HepG2 (cell line): Measurements from ENCODE around the gene AKR7A3. TPM values are rescaled to one million over a fixed set of nuclear protein-coding genes. Genes with fewer than 3 reads are reported as not detected.
A peak's percentile ranks its signal among the peaks of the same experiment; 100 is the strongest.

Source experiments
- CENPBD1 ChIP-seq: sonication (generic); formaldehyde crosslinking; IDR thresholded peaks from 2 replicates; pipeline ENCODE4 v1.8.0; 2022; ENCODE audit warnings: missing genetic modification reagents, low read depth, mild to moderate bottlenecking, borderline replicate concordance
- DMTF1 ChIP-seq: sonication (generic); formaldehyde crosslinking; IDR thresholded peaks from 2 replicates; pipeline ENCODE4 v1.4.0; 2020; ENCODE audit warnings: mild to moderate bottlenecking, missing genetic modification reagents
- ELF3 ChIP-seq: IDR thresholded peaks from 2 replicates; pipeline ENCODE4 v1.6.1; 2016; ENCODE audit warnings: missing genetic modification reagents, missing compliant biosample characterization
- FLYWCH1 ChIP-seq: sonication (generic); formaldehyde crosslinking; IDR thresholded peaks from 2 replicates; pipeline ENCODE4 v1.8.1; 2023; ENCODE audit warnings: mild to moderate bottlenecking, missing genetic modification reagents
- MAFK ChIP-seq, 2 experiments: IDR thresholded peaks in 1 of 2; conservative IDR thresholded peaks in 1 of 2; 2 replicates each; pipeline ENCODE4 v1.6.1; 2011; ENCODE audit warnings: improper control_type of control experiment in 2 of 2, low read length in 2 of 2
- MBNL3 ChIP-seq: fragments of 250-450 bp; sonication (Bioruptor Pico); conservative IDR thresholded peaks from 2 replicates; pipeline ENCODE4 v1.8.0; 2022; ENCODE audit warnings: mild to moderate bottlenecking, inconsistent platforms
- NONO ChIP-seq, 2 experiments: fragments of 450-650 bp in 1 of 2; sonication (generic) in 1 of 2; formaldehyde crosslinking in 1 of 2; IDR thresholded peaks in 1 of 2; conservative IDR thresholded peaks in 1 of 2; 2 replicates each; pipeline versions ENCODE4 v1.6.1 to v1.8.0; 2017 to 2022; ENCODE audit warnings: mild to moderate bottlenecking in 1 of 2, missing genetic modification reagents in 1 of 2, moderate library complexity in 1 of 2
- PHF5A ChIP-seq: IDR thresholded peaks from one replicate; pipeline ENCODE4 v1.6.1; 2018; ENCODE audit warnings: low read depth, missing genetic modification reagents; ENCODE audit not compliant: unreplicated experiment
- SIX1 ChIP-seq: sonication (generic); formaldehyde crosslinking; IDR thresholded peaks from 2 replicates; pipeline ENCODE4 v1.4.0; 2020; ENCODE audit warnings: missing genetic modification reagents, borderline replicate concordance
- ZBTB10 ChIP-seq: sonication (generic); formaldehyde crosslinking; IDR thresholded peaks from 2 replicates; pipeline ENCODE4 v1.4.0; 2020; ENCODE audit warnings: missing genetic modification reagents, borderline replicate concordance
- ZFP90 ChIP-seq: sonication (generic); formaldehyde crosslinking; IDR thresholded peaks from 2 replicates; pipeline ENCODE4 v1.8.0; 2022; ENCODE audit warnings: missing genetic modification reagents, mild to moderate bottlenecking, inconsistent platforms, borderline replicate concordance
- ZNF138 ChIP-seq: sonication (generic); formaldehyde crosslinking; IDR thresholded peaks from 2 replicates; pipeline ENCODE4 v1.5.0; 2020; ENCODE audit warnings: mild to moderate bottlenecking, low read depth, missing genetic modification reagents
- ZNF333 ChIP-seq: sonication (generic); formaldehyde crosslinking; IDR thresholded peaks from 2 replicates; pipeline ENCODE4 v1.4.0; 2020; ENCODE audit warnings: mild to moderate bottlenecking, missing genetic modification reagents, borderline replicate concordance
- ZNF382 ChIP-seq: sonication (generic); formaldehyde crosslinking; IDR thresholded peaks from 2 replicates; pipeline ENCODE4 v1.5.0; 2020; ENCODE audit warnings: missing genetic modification reagents, mild to moderate bottlenecking, borderline replicate concordance
- ZNF503 ChIP-seq: sonication (generic); formaldehyde crosslinking; IDR thresholded peaks from 2 replicates; pipeline ENCODE4 v1.4.0; 2020; ENCODE audit warnings: missing genetic modification reagents
- ZNF530 ChIP-seq: sonication (generic); formaldehyde crosslinking; IDR thresholded peaks from 2 replicates; pipeline ENCODE4 v1.5.0; 2020; ENCODE audit warnings: low read depth, mild to moderate bottlenecking, missing genetic modification reagents
- ZNF549 ChIP-seq: sonication (generic); formaldehyde crosslinking; IDR thresholded peaks from 2 replicates; pipeline ENCODE4 v1.5.0; 2020; ENCODE audit warnings: missing genetic modification reagents
- ZNF768 ChIP-seq: sonication (generic); formaldehyde crosslinking; IDR thresholded peaks from 2 replicates; pipeline ENCODE4 v1.4.0; 2020; ENCODE audit warnings: missing genetic modification reagents
- ZNF773 ChIP-seq: sonication (generic); formaldehyde crosslinking; IDR thresholded peaks from 2 replicates; pipeline ENCODE4 v1.4.0; 2020; ENCODE audit warnings: missing genetic modification reagents, borderline replicate concordance
- ZNF816 ChIP-seq: sonication (generic); formaldehyde crosslinking; IDR thresholded peaks from 2 replicates; pipeline ENCODE4 v1.8.0; 2022; ENCODE audit warnings: missing genetic modification reagents, mild to moderate bottlenecking, borderline replicate concordance
- ZSCAN29 ChIP-seq: sonication (generic); formaldehyde crosslinking; conservative IDR thresholded peaks from 2 replicates; pipeline ENCODE4 v1.4.0; 2020; ENCODE audit warnings: mild to moderate bottlenecking, missing genetic modification reagents
- polyA plus RNA-seq, 8 experiments: library from polyadenylated mRNA; depleted of rRNA in 3 of 8; stranded (reverse) in 7 of 8; unstranded in 1 of 8; fragments of >200 nt; fragmentation: Illumina TruSeq in 4 of 8; extraction: Trizol in 4 of 8; gene quantifications; 2 replicates each; pipeline versions ENCODE4 v1.2.1 to v1.2.3, GENCODE V29; 2011 to 2016; ENCODE audit warnings: low read depth in 4 of 8, missing spikeins in 1 of 8, mixed read lengths in 1 of 8; ENCODE audit not compliant: insufficient read depth in 1 of 8
- total RNA-seq, 5 experiments: library from RNA; depleted of rRNA; stranded (reverse); fragments of >200 nt; fragmentation: Illumina TruSeq; extraction: Trizol; gene quantifications; 2 replicates each; pipeline ENCODE4 v1.2.3, GENCODE V29; 2016; ENCODE audit warnings: low read depth in 1 of 5

AKR7A3 gene
- total and polyA plus RNA-seq, 2 of the 13 experiments (the other 11 are each of a cell fraction or from before 2014, with no cell fraction given): 0.58 to 1.00 TPM

GRCh38 chr1:19251305-19252196, 37.0 kb downstream of the AKR7A3 start, which contains the start of the genes EMC1 and MRTO4 (continued):
- TF ChIP-seq DMTF1 (no peak), MBNL3 (CRISPR knock-in tag) (0 out of 2 replicates have a peak, but pooled peaks have one; percentile 60), ZNF768 (CRISPR knock-in tag) (peak; percentile 50; the same call in 1 of the 2 replicates), CENPBD1 (CRISPR knock-in tag) (no peak), ZNF138 (CRISPR knock-in tag) (no peak), ZFP90 (CRISPR knock-in tag) (peak; percentile 56; the same call in 1 of the 2 replicates), ZNF503 (CRISPR knock-in tag) (no peak), ZBTB10 (CRISPR knock-in tag) (no peak; the same call in 1 of the 2 replicates), ZNF382 (CRISPR knock-in tag) (no peak), SIX1 (CRISPR knock-in tag) (no peak), ZNF549 (no peak), MAFK (conservative IDR thresholded peaks at IDR 0.05 in 1 of 2, IDR thresholded peaks at IDR 0.05 in 1 of 2; ENCODE audit: low read length in 2 of 2) (no peak), ZNF530 (CRISPR knock-in tag) (no peak), ELF3 (CRISPR knock-in tag) (peak; percentile 41; the same call in 1 of the 2 replicates), ZSCAN29 (CRISPR knock-in tag) (no peak), NONO (IDR thresholded peaks at IDR 0.05) (no peak), NONO (CRISPR knock-in tag; conservative IDR thresholded peaks at IDR 0.05) (peak; percentile 96), FLYWCH1 (CRISPR knock-in tag) (0 out of 2 replicates have a peak, but pooled peaks have one; percentile 25), PHF5A (CRISPR knock-in tag) (peak; percentile 53), ZNF333 (CRISPR knock-in tag) (peak; percentile 90; the same call in 1 of the 2 replicates), ZNF816 (peak; percentile 94; the same call in 1 of the 2 replicates), ZNF773 (CRISPR knock-in tag) (no peak)
